ENCODE results near the gene CRTC1. TPM values are rescaled to one million over a fixed set of nuclear protein-coding genes. Genes with fewer than 3 reads are reported as not detected.

The CRTC1 gene
- total and polyA plus RNA-seq, 2 of the 13 experiments (the other 11 are each of a cell fraction or from before 2014, with no cell fraction given): 2.0 to 2.7 TPM

DNA sequence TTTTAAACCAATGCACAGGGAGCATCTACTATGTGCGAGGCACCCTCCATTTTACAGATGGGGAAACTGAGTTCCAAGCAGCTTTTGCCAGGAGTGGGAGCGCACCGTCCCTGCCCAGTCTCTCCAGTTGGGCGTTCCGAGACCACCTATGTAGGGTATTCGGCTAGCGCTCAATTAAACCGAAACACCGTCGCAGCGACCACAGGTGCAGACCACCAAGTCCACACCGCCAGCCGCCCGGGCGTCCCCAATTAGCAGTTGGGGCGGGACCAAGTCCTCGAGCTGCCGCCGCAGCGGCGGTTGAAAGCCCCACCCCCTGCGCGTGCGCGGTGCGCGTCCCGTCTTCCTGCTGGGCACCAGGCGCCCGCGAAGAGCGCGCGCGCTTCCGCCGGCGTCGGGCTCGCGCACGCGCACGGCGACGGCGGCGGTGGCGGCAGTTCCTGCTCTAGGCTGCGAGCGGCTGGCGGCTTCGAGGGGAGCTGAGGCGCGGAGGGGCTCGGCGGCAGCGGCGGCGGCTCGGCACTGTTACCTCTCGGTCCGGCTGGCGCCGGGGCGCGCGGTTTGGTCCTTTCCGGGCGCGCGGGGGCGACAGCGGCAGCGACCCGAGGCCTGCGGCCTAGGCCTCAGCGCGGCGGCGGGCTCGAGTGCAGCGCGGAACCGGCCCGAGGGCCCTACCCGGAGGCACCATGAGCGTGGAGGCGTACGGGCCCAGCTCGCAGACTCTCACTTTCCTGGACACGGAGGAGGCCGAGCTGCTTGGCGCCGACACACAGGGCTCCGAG, 148.2 kb downstream of the CRTC1 start, which contains the start of gene UPF1 (continued):
- TF ChIP-seq, protein P1, sequence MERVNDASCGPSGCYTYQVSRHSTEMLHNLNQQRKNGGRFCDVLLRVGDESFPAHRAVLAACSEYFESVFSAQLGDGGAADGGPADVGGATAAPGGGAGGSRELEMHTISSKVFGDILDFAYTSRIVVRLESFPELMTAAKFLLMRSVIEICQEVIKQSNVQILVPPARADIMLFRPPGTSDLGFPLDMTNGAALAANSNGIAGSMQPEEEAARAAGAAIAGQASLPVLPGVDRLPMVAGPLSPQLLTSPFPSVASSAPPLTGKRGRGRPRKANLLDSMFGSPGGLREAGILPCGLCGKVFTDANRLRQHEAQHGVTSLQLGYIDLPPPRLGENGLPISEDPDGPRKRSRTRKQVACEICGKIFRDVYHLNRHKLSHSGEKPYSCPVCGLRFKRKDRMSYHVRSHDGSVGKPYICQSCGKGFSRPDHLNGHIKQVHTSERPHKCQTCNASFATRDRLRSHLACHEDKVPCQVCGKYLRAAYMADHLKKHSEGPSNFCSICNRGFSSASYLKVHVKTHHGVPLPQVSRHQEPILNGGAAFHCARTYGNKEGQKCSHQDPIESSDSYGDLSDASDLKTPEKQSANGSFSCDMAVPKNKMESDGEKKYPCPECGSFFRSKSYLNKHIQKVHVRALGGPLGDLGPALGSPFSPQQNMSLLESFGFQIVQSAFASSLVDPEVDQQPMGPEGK (CRISPR knock-in tag; IDR thresholded peaks at IDR 0.05): no peak
- no peak for TF ChIP-seq ZNF850 (CRISPR knock-in tag; conservative IDR thresholded peaks at IDR 0.05)
- TF ChIP-seq TGIF2 (CRISPR knock-in tag; IDR thresholded peaks at IDR 0.05): no peak
- TF ChIP-seq AGO1 (IDR thresholded peaks at IDR 0.05; ENCODE audit: low read depth, low read length, poor library complexity, severe bottlenecking): no peak
- peak; percentile 32; the same call in 1 of the 2 replicates for TF ChIP-seq BRD4 (CRISPR knock-in tag; IDR thresholded peaks at IDR 0.05)
- TF ChIP-seq ZNF746 (CRISPR knock-in tag; IDR thresholded peaks at IDR 0.05): 0 out of 2 replicates have a peak, but pooled peaks have one; percentile 11
- TF ChIP-seq NKX3-1 (CRISPR knock-in tag; IDR thresholded peaks at IDR 0.05): no peak
- no peak for TF ChIP-seq RBM22 (optimal IDR thresholded peaks at IDR 0.05; ENCODE audit: low read length)
- TF ChIP-seq RBAK (CRISPR knock-in tag; IDR thresholded peaks at IDR 0.05): no peak
- TF ChIP-seq, protein P2, sequence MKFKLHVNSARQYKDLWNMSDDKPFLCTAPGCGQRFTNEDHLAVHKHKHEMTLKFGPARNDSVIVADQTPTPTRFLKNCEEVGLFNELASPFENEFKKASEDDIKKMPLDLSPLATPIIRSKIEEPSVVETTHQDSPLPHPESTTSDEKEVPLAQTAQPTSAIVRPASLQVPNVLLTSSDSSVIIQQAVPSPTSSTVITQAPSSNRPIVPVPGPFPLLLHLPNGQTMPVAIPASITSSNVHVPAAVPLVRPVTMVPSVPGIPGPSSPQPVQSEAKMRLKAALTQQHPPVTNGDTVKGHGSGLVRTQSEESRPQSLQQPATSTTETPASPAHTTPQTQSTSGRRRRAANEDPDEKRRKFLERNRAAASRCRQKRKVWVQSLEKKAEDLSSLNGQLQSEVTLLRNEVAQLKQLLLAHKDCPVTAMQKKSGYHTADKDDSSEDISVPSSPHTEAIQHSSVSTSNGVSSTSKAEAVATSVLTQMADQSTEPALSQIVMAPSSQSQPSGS (CRISPR knock-in tag; IDR thresholded peaks at IDR 0.05): no peak
- 0 out of 2 replicates have a peak, but pooled peaks have one; percentile 23 for TF ChIP-seq KDM2A (CRISPR knock-in tag; IDR thresholded peaks at IDR 0.05; ENCODE audit: borderline replicate concordance, low read depth)
- peak; percentile 41; the same call in 1 of the 2 replicates for TF ChIP-seq HDAC1 (CRISPR knock-in tag; IDR thresholded peaks at IDR 0.05)
- TF ChIP-seq, protein P3, sequence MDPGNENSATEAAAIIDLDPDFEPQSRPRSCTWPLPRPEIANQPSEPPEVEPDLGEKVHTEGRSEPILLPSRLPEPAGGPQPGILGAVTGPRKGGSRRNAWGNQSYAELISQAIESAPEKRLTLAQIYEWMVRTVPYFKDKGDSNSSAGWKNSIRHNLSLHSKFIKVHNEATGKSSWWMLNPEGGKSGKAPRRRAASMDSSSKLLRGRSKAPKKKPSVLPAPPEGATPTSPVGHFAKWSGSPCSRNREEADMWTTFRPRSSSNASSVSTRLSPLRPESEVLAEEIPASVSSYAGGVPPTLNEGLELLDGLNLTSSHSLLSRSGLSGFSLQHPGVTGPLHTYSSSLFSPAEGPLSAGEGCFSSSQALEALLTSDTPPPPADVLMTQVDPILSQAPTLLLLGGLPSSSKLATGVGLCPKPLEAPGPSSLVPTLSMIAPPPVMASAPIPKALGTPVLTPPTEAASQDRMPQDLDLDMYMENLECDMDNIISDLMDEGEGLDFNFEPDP (CRISPR knock-in tag; conservative IDR thresholded peaks at IDR 0.05): peak; percentile 95; the same call in 1 of the 2 replicates
- no peak for TF ChIP-seq MTF1 (CRISPR knock-in tag; IDR thresholded peaks at IDR 0.05)
- TF ChIP-seq ZNF235 (CRISPR knock-in tag; IDR thresholded peaks at IDR 0.05; ENCODE audit: borderline replicate concordance): peak; percentile 97
- peak; percentile 43; the same call in 1 of the 2 replicates for TF ChIP-seq ZMAT3 (CRISPR knock-in tag; conservative IDR thresholded peaks at IDR 0.05)
- TF ChIP-seq FOXK2 (IDR thresholded peaks at IDR 0.05): no peak
- TF ChIP-seq ZNF121 (CRISPR knock-in tag; IDR thresholded peaks at IDR 0.05): 0 out of 2 replicates have a peak, but pooled peaks have one; percentile 16
- 0 out of 2 replicates have a peak, but pooled peaks have one; percentile 7 for TF ChIP-seq BORCS8-MEF2B (CRISPR knock-in tag; IDR thresholded peaks at IDR 0.05)
- TF ChIP-seq ZNF749 (CRISPR knock-in tag; IDR thresholded peaks at IDR 0.05; ENCODE audit: borderline replicate concordance): peak; percentile 81; the same call in 1 of the 2 replicates
- no peak for TF ChIP-seq NFIC (IDR thresholded peaks at IDR 0.05; ENCODE audit: low read length)
- peak; percentile 64 for TF ChIP-seq HNRNPLL (IDR thresholded peaks at IDR 0.05; ENCODE audit: low read depth, low read length, poor library complexity, severe bottlenecking)
- TF ChIP-seq, protein P4, sequence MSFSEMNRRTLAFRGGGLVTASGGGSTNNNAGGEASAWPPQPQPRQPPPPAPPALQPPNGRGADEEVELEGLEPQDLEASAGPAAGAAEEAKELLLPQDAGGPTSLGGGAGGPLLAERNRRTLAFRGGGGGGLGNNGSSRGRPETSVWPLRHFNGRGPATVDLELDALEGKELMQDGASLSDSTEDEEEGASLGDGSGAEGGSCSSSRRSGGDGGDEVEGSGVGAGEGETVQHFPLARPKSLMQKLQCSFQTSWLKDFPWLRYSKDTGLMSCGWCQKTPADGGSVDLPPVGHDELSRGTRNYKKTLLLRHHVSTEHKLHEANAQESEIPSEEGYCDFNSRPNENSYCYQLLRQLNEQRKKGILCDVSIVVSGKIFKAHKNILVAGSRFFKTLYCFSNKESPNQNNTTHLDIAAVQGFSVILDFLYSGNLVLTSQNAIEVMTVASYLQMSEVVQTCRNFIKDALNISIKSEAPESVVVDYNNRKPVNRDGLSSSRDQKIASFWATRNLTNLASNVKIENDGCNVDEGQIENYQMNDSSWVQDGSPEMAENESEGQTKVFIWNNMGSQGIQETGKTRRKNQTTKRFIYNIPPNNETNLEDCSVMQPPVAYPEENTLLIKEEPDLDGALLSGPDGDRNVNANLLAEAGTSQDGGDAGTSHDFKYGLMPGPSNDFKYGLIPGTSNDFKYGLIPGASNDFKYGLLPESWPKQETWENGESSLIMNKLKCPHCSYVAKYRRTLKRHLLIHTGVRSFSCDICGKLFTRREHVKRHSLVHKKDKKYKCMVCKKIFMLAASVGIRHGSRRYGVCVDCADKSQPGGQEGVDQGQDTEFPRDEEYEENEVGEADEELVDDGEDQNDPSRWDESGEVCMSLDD (CRISPR knock-in tag; IDR thresholded peaks at IDR 0.05; ENCODE audit: borderline replicate concordance): peak; percentile 36; the same call in 1 of the 2 replicates

Measured in HepG2 (cell line).